ENCODE results near the gene BDKRB2. TPM values are rescaled to one million over a fixed set of nuclear protein-coding genes. Genes with fewer than 3 reads are reported as not detected.

BDKRB2 gene
- polyA plus RNA-seq, 1 donor from 2014 or later, result not detected

DNA sequence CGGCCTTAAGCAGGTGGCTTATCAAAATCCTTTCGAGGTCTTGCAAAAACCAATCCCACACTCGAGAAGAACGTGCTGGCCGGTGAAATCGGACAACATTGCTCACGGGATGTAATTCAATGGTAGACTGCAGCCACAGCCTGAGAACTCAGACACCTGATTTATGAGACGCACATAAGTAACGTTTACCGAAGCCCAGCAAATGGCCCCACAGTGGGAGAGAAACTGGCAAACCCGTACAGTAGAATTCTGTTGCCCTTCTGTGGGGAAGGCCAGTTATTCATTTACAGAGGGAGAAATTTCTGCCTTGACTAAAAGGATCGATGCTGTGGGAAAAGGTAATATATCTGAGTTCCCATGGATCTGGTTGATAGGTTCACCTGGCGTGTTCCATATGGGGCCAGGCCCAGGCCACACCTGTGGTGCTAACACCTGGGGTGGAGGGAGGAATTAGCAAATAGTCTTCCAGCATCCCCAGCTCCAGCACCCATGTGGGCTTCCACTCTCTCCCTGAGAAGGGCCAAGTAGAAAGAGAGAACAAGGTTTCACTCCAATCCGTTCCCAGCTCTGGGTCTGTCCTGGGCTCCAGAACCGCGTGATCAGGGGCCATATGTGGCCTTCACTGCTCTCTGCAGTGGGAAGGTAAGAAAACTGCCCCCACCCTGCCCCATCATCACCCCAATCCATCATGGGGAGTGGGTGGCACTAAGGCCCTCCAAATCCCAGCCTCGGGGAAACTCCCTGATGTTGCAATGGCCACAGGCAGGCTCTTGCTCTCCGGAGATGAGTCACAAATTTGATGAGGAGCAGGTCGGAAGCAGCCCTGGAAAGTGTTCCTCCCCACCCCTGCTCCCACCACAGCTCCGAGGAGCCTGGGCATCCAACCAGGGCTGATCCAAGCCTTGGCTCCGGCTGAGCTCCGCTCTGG is 64.1 kb downstream of the BDKRB2 start:
- H3K4me3 Mint-ChIP-seq, result no peak overlapping the region
- H3K27me3 Mint-ChIP-seq, result no peaks in the 10 kb centered on the region
- H3K27ac Mint-ChIP-seq, result no peak overlapping the region
- H3K4me1 Mint-ChIP-seq, result no peaks in the 10 kb centered on the region
- peaks cover 0 to 10% (median 2%) of the 10 kb centered on the region in 3 donors for H3K9me3 Mint-ChIP-seq
- H3K36me3 Mint-ChIP-seq, result peaks cover 7% of the 10 kb centered on the region

DNA sequence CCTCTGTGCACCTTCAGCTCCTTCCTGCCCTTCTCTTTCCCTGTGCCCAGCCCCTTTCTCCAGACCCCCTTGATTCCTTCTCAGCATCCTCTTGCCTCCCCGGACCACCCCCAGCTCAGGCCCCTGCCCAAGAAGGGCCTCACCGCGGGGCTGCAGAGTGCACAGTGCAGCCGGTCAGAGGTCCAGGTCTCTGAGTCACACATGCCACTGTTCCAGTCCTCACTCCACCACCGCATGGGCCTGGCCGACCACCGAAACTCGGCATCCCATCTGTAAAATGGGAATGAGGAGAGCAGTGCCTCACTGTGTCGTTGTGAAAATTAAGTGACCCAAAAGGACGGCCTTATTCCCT is 64.7 kb downstream of the BDKRB2 start:
- no peaks in the 10 kb centered on the region for H3K27me3 Mint-ChIP-seq
- peaks cover 8% of the 10 kb centered on the region for H3K36me3 Mint-ChIP-seq
- no peak overlapping the region for H3K4me3 Mint-ChIP-seq
- no peak overlapping the region for H3K27ac Mint-ChIP-seq
- no peaks in the 10 kb centered on the region for H3K4me1 Mint-ChIP-seq
- peaks cover 0 to 7% (median 2%) of the 10 kb centered on the region in 3 donors for H3K9me3 Mint-ChIP-seq

DNA sequence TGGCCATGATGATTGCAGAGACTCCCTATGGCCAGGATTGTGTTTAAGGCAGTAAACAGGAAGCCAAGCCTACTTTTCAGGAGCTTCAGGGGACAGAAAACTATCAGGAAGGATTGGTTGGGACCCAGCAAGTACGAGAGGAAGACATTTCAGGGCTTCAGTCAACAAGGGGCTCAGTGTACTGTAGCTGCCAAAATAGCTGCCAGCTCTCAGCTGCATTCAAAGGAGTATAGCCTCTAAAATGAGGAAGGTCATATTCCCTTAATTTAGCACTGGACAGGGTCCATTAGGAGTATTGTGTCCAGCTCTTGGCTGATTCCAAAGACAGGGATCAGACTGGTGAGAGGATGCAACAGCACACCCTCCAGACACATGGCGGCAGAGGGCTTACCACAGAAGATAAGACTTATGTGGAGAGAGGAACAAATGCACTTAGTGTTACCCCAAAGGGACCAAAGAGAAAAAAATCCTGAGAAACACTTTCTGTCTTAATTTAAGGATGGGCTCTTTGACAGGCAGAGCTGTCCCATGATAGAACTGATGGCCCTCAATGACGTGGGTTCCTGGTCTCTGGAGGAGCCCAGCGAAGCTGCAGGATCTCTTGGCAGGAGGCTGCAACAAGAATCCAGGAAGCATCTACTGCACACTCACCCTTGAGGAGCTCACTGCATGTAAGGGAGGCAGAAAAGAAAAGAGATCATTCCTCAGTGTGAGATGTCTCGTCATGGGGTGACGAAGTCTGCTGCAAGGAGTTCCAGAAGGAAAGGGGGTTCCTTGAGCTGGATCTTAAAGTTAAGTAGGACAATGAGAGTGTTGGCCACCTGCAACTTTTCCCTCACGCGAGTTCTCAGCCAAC is 66.2 kb downstream of the BDKRB2 start:
- Mint-ChIP-seq H3K27ac (no peak overlapping the region), H3K36me3 (peaks cover 5% of the 10 kb centered on the region), H3K4me3 (no peak overlapping the region), H3K4me1 (no peaks in the 10 kb centered on the region), H3K9me3 (peaks cover 0 to 7% (median 2%) of the 10 kb centered on the region in 3 donors), H3K27me3 (no peaks in the 10 kb centered on the region)

DNA sequence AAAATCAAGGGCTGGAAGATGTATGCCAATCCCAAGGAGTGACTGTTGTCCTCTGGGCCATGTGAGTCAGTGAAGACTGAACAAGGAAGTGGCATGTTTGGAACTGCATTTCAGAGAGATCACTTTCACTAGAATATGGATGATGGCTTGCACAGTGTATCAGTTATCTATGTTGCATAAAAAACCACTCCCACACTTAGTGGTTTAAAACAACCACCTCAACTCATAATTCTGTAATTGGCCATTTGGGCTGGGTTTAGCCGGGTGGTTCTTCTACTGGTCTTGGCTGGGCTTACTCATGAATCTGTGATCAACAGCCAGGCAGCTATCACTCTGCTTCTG is 66.8 kb downstream of the BDKRB2 start:
- Mint-ChIP-seq H3K4me3 (no peak overlapping the region), H3K27ac (no peak overlapping the region)

DNA sequence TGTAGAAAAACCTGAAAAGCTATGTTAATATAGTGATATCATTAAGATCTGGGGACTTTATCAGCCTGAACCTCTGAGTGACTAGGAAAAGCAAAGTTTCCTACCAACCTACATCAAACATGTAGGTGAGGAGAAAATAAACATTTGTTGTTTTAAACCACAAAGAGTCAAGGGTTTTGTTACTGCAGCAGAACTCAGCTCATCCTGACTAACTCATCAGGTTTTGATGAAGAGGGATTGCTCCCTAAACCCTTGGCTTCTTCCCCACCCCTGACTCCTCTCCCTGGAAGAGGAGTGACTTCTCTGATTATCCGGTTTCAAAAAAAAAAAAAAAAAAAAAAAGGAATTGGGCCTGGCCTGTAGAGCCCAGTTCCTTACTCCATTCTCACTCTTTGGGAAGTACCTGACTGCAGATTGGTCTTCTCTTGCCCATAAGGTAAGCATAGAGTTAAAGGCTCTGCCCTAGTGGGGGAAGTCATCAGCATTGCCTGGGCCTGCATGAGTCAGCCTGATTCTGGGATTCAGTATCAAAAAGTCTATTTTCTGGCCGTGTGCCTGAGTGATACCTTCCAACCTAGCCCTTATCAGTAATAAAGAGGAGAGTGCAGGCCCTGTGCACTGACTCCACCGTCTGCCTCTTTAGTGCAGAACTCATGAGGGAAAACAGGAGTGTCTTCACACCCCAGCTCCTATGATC is 68.3 kb downstream of the BDKRB2 start:
- peaks cover 5% of the 10 kb centered on the region for H3K36me3 Mint-ChIP-seq
- H3K4me1 Mint-ChIP-seq, result peaks cover 0 to 2% (median 0%) of the 10 kb centered on the region in 3 donors
- H3K4me3 Mint-ChIP-seq, result no peak overlapping the region
- no peaks in the 10 kb centered on the region for H3K27me3 Mint-ChIP-seq
- H3K9me3 Mint-ChIP-seq, result peaks cover 2 to 7% (median 3%) of the 10 kb centered on the region in 3 donors
- no peak overlapping the region for H3K27ac Mint-ChIP-seq

More for the DNA sequence above, 66.8 kb downstream of the BDKRB2 start:
- H3K36me3 Mint-ChIP-seq, result peaks cover 5% of the 10 kb centered on the region
- H3K9me3 Mint-ChIP-seq, result peaks cover 0 to 7% (median 2%) of the 10 kb centered on the region in 3 donors
- peaks cover 0 to 2% (median 0%) of the 10 kb centered on the region in 3 donors for H3K4me1 Mint-ChIP-seq
- H3K27me3 Mint-ChIP-seq, result no peaks in the 10 kb centered on the region

DNA sequence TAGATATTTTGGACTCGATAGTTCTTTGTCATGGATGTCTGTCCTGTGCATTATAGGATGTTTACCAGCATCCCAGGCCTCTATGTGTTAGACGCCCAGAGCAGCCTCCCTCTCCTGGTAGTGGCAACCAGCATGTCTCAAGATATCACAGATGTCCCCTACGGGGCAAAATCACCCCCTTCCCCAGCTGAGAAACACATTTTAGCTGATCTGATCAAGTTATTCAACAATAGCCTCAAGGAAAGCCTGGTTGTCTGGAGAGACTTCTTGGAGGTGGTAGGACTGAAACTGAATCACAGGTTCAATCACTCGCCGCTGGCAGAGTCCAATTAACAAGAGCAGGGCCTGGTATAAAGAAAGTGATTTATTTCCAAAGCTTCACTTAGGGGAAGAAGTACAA is 69.0 kb downstream of the BDKRB2 start:
- Mint-ChIP-seq H3K27me3 (no peaks in the 10 kb centered on the region), H3K4me1 (peaks cover 0 to 2% (median 0%) of the 10 kb centered on the region in 3 donors), H3K9me3 (peaks cover 2 to 9% (median 3%) of the 10 kb centered on the region in 3 donors), H3K36me3 (peaks cover 5% of the 10 kb centered on the region), H3K4me3 (no peak overlapping the region), H3K27ac (no peak overlapping the region)

DNA sequence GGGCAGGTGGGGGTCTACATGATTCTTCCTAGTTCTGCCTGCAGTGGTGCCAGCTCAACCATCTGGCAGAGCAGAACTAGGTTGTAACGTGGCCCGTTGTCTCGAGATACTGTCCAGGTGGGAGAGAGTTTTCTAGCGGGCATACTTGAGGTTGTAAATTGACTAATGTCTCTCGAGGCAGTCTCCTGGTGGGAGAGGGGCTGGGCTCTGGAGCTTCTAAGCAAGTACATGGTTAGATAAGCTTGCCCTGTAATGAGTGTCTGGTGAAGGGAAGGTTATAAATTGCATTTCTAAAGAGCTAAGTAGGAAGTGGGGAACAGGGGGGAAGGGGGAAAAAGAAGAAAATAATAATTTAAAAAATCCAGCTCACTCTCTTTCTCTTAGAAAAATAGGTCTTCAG is 69.5 kb downstream of the BDKRB2 start:
- H3K4me3 Mint-ChIP-seq, result no peak overlapping the region
- H3K27me3 Mint-ChIP-seq, result no peaks in the 10 kb centered on the region
- H3K36me3 Mint-ChIP-seq, result peaks cover 5% of the 10 kb centered on the region
- no peak overlapping the region for H3K27ac Mint-ChIP-seq
- peaks cover 0 to 2% (median 0%) of the 10 kb centered on the region in 3 donors for H3K4me1 Mint-ChIP-seq
- H3K9me3 Mint-ChIP-seq, result peaks cover 3 to 12% (median 4%) of the 10 kb centered on the region in 3 donors

DNA sequence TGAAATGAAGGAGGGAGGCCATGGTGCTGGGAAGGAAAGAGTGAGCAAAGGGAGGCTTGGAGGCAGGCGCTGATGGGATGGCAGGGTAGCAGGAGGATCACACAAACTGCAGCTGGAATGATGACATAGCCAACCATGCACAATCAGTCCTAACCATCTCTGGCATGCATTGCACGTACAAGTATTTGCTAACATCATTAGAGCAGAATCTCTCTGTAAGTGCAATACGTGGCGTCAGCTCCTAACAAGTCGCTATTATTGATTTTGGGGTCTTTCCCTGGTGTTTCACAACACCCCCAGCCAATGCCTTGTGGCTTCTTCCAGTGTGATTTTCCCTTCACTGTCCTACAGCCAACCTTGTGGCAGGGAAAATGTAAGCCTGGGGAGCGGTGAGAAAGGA is 69.9 kb downstream of the BDKRB2 start:
- no peaks in the 10 kb centered on the region for H3K27me3 Mint-ChIP-seq
- no peak overlapping the region for H3K4me3 Mint-ChIP-seq
- H3K36me3 Mint-ChIP-seq, result peaks cover 5% of the 10 kb centered on the region
- peaks cover 4 to 12% (median 6%) of the 10 kb centered on the region in 3 donors for H3K9me3 Mint-ChIP-seq
- no peak overlapping the region for H3K27ac Mint-ChIP-seq
- H3K4me1 Mint-ChIP-seq, result peaks cover 0 to 2% (median 0%) of the 10 kb centered on the region in 3 donors

DNA sequence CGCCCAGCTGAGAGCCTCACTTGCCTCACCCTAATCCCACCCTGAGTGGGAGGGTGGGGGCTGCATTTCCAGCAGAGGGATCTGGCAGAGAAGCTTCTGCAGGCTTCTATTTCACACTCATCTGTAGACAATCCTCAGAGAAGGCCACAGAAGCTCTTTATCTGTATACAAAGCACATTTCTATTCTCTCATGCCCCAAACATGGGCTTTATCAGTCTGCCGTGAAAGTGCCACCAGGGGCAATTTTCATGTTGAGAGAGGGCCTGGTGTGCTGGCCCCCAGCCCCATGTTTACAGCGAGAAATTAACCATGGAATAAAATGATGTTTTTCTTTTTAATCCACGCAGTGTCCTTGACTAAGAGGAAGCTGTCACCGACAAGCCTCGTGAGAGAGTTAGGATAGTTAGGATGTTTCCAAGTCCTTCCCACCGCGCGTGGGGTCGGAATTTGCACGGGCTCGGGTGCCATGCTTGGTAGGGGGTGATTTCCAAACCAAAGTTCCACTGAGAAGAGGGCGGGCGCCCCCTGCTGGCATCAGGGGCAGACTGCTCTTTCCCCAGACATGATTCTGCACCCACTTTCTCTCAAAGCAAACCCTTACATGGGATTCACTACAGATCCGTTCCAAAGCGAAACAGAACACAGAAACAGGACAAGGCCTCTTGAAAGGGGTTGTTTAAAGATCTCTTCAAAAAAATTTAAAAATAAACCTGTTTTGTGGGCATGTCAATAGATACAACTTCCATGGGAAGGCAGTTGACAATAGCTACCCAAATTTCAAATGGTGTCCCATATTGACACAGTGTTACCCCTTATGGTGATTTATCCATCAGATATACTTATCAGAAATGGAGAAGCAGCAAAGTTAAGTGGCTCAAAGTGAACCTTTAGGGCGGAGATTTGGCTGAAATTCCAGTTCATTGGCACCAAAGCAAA is 70.8 kb downstream of the BDKRB2 start:
- Mint-ChIP-seq H3K9me3 (peaks cover 4 to 12% (median 6%) of the 10 kb centered on the region in 3 donors), H3K36me3 (peaks cover 5% of the 10 kb centered on the region), H3K27ac (no peak overlapping the region), H3K4me3 (no peak overlapping the region), H3K4me1 (peaks cover 0 to 2% (median 0%) of the 10 kb centered on the region in 3 donors), H3K27me3 (no peaks in the 10 kb centered on the region)

DNA sequence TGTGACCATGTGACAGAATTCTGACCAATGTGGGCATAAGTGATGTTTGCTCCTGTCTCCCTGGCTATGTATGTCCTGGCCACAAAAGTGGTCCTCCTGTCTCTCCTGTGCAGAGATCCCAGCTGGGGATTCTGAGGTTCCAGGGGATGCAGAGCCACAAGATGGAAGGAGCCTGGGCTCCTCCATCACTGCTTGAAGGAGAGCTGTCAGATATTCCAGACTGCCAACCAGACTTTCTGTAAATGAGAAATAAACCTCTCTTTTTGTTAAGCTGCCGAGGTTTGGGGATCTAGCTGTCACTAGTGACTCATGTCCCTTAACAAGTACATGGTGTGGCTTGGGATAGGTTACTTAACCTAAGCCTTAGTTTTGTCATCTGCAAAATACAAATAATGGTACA is 73.3 kb downstream of the BDKRB2 start:
- H3K27me3 Mint-ChIP-seq, result no peaks in the 10 kb centered on the region
- no peak overlapping the region for H3K27ac Mint-ChIP-seq
- H3K4me3 Mint-ChIP-seq, result no peak overlapping the region
- peaks cover 2 to 6% (median 5%) of the 10 kb centered on the region in 3 donors for H3K9me3 Mint-ChIP-seq
- H3K4me1 Mint-ChIP-seq, result peaks cover 0 to 2% (median 0%) of the 10 kb centered on the region in 3 donors
- peaks cover 5% of the 10 kb centered on the region for H3K36me3 Mint-ChIP-seq

DNA sequence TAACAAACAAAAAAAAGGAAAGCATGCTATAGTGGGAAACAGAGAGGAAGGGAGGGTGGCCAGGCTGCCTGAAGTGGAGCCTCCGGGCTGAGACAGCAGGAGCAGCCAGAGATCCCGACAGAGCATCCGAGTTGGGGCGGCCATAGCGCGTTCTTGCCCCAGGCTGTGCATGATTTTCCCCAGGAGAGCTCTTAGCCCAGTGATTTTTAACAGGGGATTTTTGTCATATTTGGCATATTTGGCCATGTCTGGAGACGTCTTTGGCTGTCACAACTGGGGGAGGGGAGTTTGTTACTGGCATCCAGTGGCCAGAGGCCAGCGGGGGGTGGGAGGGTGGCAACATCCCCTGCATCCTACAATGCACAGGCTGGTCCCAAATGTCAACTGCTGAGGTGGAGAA is 74.9 kb downstream of the BDKRB2 start:
- Mint-ChIP-seq H3K4me1 (peaks cover 0 to 2% (median 0%) of the 10 kb centered on the region in 3 donors), H3K9me3 (peaks cover 2 to 6% (median 5%) of the 10 kb centered on the region in 3 donors), H3K27ac (no peak overlapping the region), H3K4me3 (no peak overlapping the region), H3K27me3 (no peaks in the 10 kb centered on the region), H3K36me3 (peaks cover 3% of the 10 kb centered on the region)

DNA sequence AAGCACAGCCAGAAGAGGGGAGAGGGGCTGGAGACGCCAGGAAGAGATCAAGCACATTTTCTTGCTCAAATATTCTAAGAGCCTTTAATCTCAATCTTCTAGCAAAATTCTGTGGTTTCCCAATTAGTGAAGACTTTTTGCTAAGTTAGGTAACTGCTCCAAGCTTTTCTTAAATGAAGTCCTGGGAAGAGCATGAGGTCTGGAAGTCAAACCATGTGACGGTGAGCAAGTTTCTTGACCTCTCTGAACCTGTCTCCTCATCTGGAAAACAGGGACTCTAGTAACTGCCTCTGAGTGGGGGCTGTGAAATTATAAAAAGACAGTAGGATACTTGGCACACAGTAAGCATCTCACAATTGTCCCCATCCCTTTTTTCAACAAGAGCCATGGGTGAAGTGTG is 75.5 kb downstream of the BDKRB2 start:
- Mint-ChIP-seq H3K27me3 (no peaks in the 10 kb centered on the region), H3K27ac (peak overlapping the region in 1 of 3 donors; percentile 39), H3K9me3 (peaks cover 2 to 6% (median 5%) of the 10 kb centered on the region in 3 donors), H3K4me3 (no peak overlapping the region), H3K36me3 (peaks cover 3% of the 10 kb centered on the region), H3K4me1 (peaks cover 0 to 2% (median 0%) of the 10 kb centered on the region in 3 donors)

DNA sequence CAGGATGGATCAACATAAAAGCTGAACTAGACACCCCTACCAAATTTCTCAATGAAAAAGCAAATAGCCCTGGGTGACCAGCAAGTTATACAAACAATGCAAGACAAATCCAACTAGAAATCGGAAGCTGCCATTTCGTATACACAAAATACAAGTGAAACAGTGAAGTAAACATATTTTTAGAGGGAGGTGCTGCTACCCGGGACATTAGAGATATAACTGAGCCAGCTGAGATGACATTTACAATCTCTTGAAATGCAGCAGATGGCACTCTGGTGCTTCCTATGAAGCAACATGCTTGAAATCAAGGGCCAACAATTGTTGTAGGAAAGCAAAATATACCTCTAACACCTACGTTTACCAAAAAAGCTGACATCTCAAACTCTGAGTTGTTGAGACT is 76.8 kb downstream of the BDKRB2 start:
- no peaks in the 10 kb centered on the region for H3K4me1 Mint-ChIP-seq
- peaks cover 2 to 6% (median 5%) of the 10 kb centered on the region in 3 donors for H3K9me3 Mint-ChIP-seq
- H3K27ac Mint-ChIP-seq, result no peak overlapping the region
- no peak overlapping the region for H3K4me3 Mint-ChIP-seq
- H3K27me3 Mint-ChIP-seq, result no peaks in the 10 kb centered on the region
- H3K36me3 Mint-ChIP-seq, result peaks cover 3% of the 10 kb centered on the region

DNA sequence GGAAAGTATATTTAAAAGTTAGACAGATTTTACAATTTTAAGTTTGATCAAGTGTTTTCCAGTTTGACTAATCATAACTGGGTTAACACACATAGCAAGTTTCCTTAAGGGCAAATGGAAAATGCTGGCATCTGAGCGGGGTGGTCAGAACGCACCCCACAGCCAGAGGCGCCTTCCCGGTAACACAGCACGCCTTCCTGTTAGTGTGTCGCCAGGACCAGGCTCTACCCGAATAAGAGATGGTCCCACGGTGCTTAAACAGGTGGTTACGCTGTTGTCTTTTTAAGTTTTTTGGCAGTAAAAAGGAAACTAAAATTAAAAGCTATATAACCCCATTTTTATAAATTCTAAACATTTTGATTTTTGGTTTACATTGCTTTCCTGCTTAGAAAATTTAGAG is 79.4 kb downstream of the BDKRB2 start:
- H3K4me3 Mint-ChIP-seq, result no peak overlapping the region
- H3K4me1 Mint-ChIP-seq, result no peaks in the 10 kb centered on the region
- H3K36me3 Mint-ChIP-seq, result peaks cover 7% of the 10 kb centered on the region
- H3K9me3 Mint-ChIP-seq, result peaks cover 0 to 3% (median 0%) of the 10 kb centered on the region in 3 donors
- peak overlapping the region in 1 of 3 donors; percentile 70 for H3K27ac Mint-ChIP-seq
- H3K27me3 Mint-ChIP-seq, result no peaks in the 10 kb centered on the region

Measured in IgD-negative memory B cell (primary cell).